Measurements from ENCODE around the gene OSBPL6.
"Not testable (repeated sequence)": the region's sequence is repeated elsewhere in the genome, so short reads cannot be mapped to it uniquely, and the experiment has no call there.

Gene OSBPL6

GRCh38 chr2:178193823-178194599, at the start of gene OSBPL6:
Gene OSBPL6 (plus strand): TSS chr2:178194512. CDS start chr2:178306185, 111,673 bp downstream.
- peak; percentile 64 to 65 for DNase-seq

- DNase-seq: no peak
These were observed 42.3 kb upstream of the OSBPL6 start for GRCh38 chr2:178152033-178152432.

- no peak for DNase-seq
These were observed 41.8 kb upstream of the OSBPL6 start for GRCh38 chr2:178152542-178152941.

GRCh38 chr2:178152977-178153376, 41.3 kb upstream of the OSBPL6 start:
- DNase-seq: no peak

GRCh38 chr2:178153878-178154277, 40.4 kb upstream of the OSBPL6 start:
- not testable (repeated sequence) for DNase-seq

- DNase-seq: no peak
These were observed 38.8 kb upstream of the OSBPL6 start for GRCh38 chr2:178155524-178155923.

GRCh38 chr2:178157574-178157973, 36.7 kb upstream of the OSBPL6 start:
- DNase-seq: no peak

GRCh38 chr2:178159966-178160365, 34.3 kb upstream of the OSBPL6 start:
- no peak for DNase-seq

- no peak for DNase-seq
These were observed 33.7 kb upstream of the OSBPL6 start for GRCh38 chr2:178160601-178161000.

GRCh38 chr2:178163395-178163794, 30.9 kb upstream of the OSBPL6 start:
- DNase-seq: no peak

GRCh38 chr2:178163911-178164310, 30.4 kb upstream of the OSBPL6 start:
- DNase-seq: no peak

GRCh38 chr2:178173657-178174056, 20.7 kb upstream of the OSBPL6 start:
- no peak for DNase-seq

- DNase-seq: no peak
These were observed 17.1 kb upstream of the OSBPL6 start for GRCh38 chr2:178177066-178177679.

GRCh38 chr2:178180648-178181047, 13.7 kb upstream of the OSBPL6 start:
- DNase-seq: not testable (repeated sequence)

- no peak for DNase-seq
These were observed 6.5 kb upstream of the OSBPL6 start for GRCh38 chr2:178187861-178188260.

- no peak for DNase-seq
These were observed 5.8 kb upstream of the OSBPL6 start for GRCh38 chr2:178188466-178188865.

- DNase-seq: no peak
These were observed 3.3 kb upstream of the OSBPL6 start for GRCh38 chr2:178191004-178191508.

GRCh38 chr2:178191511-178191910, 2.8 kb upstream of the OSBPL6 start:
- DNase-seq: no peak

- DNase-seq: no peak
These were observed 853 bp upstream of the OSBPL6 start for GRCh38 chr2:178193496-178193822.

- DNase-seq: peak; percentile 16 to 33
These were observed 483 bp downstream of the OSBPL6 start for GRCh38 chr2:178194600-178195389.

- DNase-seq: no peak
These were observed 1.3 kb downstream of the OSBPL6 start for GRCh38 chr2:178195390-178196166.

- no peak for DNase-seq
These were observed 3.5 kb downstream of the OSBPL6 start for GRCh38 chr2:178197791-178198190.

- DNase-seq: not testable (repeated sequence)
These were observed 4.1 kb downstream of the OSBPL6 start for GRCh38 chr2:178198441-178198840.

Measured in activated CD4-positive, alpha-beta T cell treated with anti-CD3 and anti-CD28 coated beads, Interleukin-2, amount 50 U/mL, for 48 hours (primary cell).